GM12875 (cell line): ENCODE results near the gene SLC34A1.

Source experiments
- H3K4me3 ChIP-seq: one replicate; pipeline ENCODE4 v1.5.1; 2011; ENCODE audit warnings: low read depth, low read length, control low read depth
- TF ChIP-seq, protein P1 (sequence below): IDR thresholded peaks from 2 replicates; pipeline ENCODE4 v1.5.1; 2011; ENCODE audit warnings: low read depth, mild to moderate bottlenecking, control low read depth, inconsistent platforms, low read length, moderate library complexity, borderline replicate concordance; ENCODE audit not compliant: insufficient read depth

SLC34A1 gene

DNA sequence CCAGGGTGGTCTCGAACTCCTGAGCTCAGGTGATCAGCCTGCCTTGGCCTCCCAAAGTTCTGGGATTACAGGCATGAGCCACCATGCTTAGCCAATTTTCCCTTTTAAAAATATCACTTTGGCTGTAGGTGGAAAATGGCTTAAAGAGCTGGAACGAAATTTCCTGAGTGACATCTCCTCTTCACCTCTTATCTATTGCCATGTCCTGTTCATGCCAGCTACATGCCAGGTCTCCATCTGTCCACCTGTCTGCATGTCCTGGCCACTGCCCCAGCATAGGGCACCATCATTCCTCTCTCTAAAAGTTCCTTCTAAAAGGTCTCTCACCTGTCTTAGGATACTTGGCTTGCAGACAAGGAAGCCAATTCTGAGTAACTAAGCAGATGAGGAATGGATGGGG lies 39.4 kb downstream of the SLC34A1 start:
- TF ChIP-seq, protein P1, sequence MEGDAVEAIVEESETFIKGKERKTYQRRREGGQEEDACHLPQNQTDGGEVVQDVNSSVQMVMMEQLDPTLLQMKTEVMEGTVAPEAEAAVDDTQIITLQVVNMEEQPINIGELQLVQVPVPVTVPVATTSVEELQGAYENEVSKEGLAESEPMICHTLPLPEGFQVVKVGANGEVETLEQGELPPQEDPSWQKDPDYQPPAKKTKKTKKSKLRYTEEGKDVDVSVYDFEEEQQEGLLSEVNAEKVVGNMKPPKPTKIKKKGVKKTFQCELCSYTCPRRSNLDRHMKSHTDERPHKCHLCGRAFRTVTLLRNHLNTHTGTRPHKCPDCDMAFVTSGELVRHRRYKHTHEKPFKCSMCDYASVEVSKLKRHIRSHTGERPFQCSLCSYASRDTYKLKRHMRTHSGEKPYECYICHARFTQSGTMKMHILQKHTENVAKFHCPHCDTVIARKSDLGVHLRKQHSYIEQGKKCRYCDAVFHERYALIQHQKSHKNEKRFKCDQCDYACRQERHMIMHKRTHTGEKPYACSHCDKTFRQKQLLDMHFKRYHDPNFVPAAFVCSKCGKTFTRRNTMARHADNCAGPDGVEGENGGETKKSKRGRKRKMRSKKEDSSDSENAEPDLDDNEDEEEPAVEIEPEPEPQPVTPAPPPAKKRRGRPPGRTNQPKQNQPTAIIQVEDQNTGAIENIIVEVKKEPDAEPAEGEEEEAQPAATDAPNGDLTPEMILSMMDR, result no peak
- no peak overlapping the region for H3K4me3 ChIP-seq

DNA sequence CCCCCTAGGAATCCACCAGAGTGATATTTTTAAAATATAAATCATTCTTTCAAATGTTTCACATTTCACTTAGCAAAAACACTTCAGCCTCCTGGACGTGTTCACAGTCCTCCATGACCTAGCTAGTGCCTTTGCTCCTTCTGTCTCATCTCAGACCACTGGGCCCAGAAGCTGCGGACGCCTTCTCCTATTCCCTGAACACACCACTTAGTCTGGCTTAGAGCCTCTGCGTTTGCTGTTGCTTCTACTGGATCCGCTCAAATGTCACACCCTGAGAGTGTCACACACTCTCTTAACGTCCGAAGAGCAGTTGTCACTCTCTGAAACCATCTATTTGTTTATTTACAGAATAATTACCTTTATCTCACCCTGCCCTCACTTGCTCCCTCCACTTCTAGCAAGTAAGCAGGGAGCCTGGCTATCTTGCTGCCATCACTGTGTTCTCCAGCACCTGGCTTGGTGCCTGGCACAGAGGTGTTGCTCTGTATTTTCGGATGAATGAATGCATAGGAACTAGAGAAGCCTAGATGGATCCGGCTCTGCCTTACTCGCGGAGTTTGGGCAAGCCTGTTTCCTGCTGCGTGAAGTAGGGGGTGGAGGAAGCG lies 41.1 kb downstream of the SLC34A1 start:
- peak overlapping the region; percentile 64 for H3K4me3 ChIP-seq
- TF ChIP-seq, protein P1, result no peak

DNA sequence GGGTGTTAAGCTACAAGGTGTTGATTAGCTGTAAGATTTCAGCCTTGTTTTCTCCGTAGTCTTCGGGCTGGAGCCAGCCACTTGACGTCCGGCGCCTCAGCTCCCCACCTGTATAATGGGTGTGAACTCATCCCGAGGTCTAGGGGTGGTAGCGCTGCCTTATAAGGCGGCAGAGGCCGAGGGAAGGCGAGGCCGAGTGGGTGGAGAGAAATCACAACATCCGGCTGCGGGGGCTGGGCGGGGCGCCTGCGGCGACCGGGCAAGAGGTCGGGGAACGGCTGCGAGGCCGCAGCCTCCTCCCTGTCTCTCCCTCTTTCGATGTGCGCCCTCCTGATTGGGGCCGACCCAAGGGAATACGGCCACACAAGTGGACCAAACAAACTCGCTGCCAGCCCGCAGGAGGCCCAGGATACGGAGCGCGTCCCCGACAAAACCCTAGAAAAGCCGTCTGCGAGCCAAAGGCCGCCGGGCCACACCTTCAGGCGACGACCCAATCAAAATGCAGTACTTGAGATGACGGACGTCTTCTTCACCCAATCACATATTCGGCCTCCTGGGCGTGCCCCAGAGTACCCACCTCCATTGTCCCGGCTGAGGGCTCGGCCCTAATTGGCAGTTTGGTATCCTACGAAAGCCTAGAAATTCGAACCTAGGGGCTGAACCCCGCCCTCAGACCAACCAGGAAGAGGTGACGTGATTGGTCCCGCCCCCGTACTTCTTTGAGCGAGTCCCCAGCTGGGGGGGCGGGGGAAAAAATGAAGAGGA lies 41.7 kb downstream of the SLC34A1 start:
- TF ChIP-seq, protein P1, result no peak
- peak overlapping the region; percentile 64 for H3K4me3 ChIP-seq

DNA sequence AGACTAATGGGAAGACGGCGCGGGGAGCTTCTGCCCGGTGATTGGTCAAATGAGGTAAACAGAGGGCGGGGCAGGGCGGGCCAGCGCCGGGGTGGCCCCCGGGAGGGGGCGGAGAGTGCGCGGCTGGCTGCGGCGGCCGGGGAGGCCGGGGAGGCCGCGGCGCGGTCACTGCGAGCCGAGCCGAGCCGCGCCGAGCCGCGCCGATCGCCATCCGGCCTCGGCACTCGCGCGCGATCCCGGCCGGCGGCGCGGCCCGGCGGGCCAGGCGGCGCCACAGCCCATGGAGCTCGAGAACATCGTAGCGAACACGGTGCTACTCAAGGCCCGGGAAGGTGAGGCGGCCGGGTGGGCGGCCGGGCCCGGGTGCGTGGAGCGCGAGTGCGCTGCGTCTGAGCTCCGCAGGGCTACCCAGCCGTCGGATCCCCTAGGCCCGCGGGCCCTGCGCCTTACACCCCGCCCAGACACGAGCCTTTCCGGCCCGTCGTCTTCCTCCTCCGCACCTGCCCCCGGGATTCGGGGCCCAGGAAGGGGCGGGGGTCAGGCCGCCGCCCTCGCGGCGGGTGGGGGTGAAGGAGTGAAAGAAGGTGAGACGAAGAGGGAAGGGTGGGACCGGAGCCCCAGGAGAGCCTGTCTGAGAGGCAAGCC lies 42.5 kb downstream of the SLC34A1 start, which contains the start of gene GRK6:
TSS of gene GRK6 (plus strand) at position 111 of the 645 bp plus-strand sequence. CDS start at position 281, 170 bp downstream.
- H3K4me3 ChIP-seq, result peak within 1 kb of the TSS; percentile 93
- TF ChIP-seq, protein P1, result no peak

DNA sequence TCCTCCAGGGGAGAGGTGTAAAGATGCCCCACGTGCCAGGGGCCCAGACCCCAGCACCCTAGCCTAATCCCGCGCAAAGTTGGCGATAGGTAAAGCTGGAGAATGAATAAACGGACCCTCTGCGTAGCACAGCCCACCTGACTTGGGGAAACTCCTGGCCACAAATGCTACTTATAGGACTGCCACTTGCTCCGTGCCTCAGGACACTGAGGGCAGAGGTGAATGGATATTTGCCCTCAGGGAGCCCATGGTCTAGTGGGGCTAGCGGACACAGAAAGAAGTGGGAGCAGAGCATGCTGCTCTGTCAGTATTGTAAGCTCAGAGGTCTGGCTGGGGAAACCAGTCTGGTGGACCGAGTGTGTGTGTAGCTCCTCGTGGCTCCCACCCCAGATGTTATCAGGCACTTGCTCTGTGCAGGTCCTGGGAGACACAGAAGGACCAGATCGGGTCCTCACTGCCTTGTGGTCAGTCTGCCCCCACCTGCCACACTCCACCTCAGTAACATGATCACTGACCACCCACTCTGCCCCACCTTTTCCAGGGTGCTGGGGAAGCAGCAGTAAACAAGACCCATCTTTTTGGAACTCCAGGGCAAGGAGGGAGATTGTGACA lies 43.1 kb downstream of the SLC34A1 start:
- peak overlapping the region; percentile 93 for H3K4me3 ChIP-seq
- TF ChIP-seq, protein P1, result no peak

DNA sequence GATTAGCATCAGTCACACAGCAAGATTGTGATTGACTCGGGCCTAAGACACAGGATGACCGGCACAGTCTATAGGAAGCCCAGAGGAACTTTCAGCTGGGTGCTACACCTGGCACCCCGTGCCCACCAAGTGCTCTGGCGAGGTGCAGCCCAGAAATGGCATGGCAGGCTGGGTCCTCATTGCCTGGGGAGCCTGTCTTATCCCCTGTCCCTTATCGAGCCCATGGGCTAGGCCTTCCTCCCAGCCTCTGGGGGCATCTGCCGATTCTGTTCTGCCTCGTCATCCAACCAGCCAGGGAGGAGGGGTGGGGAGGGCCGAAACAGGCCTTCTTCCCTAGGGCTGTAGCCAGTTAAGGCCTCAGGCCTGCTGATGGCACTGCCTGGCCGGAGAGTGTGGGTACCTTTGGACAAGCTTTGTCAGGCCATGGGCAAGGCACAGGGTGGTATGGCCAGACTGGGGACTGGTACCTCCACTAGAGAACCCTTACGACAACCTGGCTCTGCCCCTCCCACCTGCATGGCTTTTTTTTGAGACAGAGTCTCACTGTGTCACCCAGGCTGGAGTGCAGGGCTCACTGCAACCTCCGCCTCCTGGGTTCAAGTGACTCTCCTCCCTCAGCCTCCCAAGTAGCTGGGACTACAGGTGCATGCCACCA lies 43.8 kb downstream of the SLC34A1 start:
- peak overlapping the region; percentile 93 for H3K4me3 ChIP-seq
- TF ChIP-seq, protein P1, result no peak
